EL (cell line): ENCODE results near the gene PYGM.

Experiments used
- DNase-seq: peaks from one replicate; pipeline ENCODE4 v3.0.0-alpha.2; 2016

The PYGM gene

DNA sequence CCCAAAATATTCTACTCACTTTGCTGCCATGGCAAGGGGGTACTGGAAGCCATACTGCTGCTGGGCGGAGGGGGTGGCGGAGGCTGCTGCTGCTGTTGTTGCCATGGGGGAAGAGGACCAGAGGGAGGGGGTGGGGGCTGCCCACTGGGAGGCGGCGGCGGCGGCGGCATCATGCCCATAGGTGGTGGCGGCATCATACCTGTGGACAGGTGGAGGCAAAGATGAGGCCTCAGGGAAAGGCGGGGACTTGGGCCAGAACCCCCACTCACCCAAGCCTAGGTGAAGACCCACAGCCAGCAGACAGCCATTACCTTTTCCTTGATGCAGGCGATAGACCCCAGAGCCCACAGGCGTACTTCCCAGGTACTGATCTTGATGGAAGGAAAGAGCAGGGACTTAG lies 7.1 kb upstream of the PYGM start:
- DNase-seq, result no peak

DNA sequence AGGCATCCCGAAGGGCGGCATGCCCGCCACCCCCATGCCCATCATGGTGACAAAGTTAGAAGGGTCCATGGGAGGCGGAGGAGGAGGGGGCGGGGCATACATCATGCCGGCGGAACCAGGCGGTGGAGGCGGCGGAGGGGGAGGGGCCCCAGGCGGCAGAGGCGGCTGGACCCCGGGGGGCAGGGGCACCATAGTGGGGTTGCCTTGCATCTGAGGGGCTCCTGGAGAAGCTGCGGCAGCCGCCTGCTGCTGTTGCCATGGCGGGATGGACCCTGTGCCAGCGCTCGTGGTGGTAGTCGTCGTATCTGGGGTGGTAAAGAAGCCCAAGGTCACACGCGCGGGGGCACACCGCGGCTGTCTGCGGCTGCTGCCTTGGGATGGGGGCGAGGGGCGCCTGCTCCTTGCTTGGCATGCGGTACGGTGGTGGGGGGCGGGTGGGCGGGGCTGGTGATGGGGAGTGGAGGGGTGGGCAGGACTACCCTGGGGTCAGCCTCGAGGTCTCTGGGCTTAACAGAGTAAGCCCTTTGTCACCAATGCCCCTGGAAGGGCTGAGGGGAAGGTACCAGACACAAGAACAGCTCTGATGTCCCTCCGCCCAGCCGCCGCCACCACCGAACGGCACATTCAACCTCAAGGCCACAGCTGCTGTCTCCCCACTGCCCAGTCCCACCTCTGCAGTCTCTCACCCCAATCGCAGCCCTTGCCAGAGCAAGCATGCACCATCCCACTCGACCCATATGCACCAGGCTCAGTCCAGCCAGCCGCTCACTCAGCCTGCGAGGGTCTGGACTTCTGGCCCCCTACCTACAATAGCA lies 6.3 kb upstream of the PYGM start:
- DNase-seq, result no peak

DNA sequence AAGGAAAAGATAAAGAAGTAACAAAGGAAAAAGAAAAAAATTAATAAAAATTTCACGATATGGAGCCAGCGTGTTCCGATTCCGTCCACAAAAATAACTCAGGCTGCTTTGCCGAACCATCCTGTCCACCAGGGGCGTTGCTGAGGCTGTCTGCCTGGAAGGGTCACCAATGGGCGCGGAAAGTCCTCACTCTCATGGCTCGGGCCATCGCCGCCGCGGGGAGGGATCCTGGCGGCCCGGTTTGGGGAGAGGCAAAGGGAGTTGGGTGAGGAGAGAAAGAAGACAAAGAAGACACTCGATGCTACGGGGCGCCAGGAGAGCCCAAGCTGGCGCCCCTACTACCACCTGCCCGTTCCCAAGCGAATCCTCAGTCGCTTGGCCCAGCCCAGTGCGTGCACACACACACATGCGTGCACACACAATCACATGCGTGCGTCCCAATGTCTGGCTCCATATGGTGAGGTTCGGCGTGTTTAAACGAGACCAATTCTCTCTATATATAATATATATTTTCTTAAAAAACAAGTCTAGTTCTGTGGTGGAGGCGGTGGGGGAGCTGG lies 5.6 kb upstream of the PYGM start:
- DNase-seq, result no peak

DNA sequence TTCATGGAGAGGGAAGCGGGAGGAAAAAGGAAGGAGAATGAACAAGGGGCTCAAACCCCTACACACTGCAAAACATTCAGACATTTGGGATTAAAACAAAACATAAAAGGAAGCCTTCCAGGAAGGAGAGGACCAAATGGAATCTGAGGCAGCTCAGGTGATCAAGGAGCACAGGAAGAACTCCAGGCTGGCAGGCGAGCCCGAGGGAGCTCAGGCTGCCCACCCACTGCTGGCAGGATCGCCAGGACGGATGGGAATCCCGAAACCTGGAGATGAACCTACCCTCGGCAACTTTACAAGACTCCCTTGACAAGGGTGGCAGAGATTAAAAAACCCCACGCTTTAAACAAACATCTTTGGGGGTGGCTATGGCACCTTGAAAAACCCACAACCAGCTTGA lies 5.0 kb upstream of the PYGM start:
- DNase-seq, result no peak

DNA sequence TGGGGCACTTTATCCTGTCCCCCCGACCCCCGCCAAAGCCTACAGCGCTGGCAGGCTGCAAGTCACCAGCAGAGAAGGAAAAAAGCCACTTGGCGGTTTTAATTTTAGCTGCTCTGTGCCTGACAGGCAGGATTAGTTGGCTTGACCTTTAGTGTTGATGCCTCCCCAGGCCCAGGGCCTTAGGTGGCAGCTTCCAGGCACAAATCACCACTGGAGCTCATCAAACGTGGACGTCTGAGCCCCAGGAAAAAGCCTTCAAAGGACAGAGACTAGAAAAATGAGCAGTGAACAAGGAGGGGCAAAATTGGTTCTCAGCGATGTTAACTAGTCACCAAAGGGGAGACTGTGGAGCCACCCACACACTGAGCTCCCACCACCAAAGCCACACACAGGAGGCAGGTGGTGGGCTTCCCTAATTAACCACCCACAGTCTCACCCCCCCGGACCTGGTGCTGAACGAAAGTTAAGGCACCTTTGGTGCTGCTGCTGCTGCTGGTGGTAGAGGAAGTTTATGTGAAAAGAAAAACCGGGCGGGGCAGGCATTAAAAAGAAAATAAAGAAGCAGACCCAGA lies 4.4 kb upstream of the PYGM start:
- DNase-seq, result no peak

DNA sequence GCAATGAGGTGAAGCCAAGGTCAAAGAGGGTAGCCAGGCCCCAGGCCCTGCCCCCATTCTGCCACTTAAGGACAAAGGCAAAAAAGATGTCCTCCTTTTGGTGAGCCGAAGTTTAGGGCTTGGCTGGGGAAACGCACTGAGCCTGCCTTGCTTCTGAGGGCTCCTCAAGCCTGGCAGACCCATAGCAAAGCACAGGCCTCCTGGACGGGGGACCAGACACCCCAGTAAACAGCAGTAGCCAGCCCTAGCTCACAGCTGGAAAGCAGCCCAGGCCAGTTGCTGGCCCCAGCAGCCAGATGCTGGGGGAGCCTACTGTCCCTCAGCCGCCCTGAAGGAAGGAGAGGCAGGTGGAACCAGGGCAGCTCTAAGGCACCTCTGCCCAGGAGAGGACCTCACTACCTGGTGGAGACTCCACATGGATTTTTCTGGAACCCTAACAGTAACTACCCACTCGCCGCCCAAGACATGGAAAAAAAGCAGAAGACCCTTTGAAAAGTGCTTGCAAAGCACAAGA lies 3.8 kb upstream of the PYGM start:
- DNase-seq, result no peak

DNA sequence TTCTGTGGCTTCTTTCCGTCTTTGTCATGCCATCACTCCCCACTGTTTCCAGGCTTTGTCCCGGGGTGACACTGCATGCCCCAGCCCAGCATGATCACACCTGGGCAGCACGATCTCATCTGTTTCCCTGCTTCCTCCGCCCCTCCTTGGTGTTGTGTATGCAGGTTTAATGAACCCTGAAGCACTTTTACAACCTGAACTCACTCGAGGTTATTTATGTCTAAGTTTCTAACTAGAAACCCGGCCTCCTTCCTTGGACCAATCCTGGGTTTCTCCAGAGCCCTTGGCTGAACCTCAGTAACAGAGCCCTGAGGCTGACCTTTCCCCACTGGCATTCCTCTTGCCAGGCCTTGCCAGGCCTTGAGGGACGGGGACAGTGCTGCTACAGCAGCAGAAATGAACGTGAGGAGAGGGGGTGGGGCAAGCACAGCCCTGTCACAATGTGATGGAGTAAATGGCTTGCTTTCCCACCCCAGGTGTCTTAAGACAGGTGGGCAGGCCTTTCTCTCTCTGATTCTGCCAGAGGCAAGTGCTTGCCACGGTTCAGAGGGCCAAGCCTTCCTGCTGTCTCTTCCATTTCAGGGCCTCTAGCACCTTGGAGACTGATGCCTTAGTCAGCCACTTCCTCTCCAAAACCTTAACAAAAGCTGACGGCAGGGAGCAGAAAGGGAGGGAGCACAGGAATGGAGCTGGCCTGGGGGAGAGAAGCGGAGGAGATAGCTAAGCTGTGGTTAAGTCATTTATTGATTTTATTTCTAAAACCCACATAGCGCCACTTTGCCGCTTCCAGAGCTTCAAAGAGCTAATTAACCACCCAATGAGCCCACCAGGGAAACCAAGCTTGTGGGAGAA lies 3.1 kb upstream of the PYGM start:
- peak; percentile 62 for DNase-seq

DNA sequence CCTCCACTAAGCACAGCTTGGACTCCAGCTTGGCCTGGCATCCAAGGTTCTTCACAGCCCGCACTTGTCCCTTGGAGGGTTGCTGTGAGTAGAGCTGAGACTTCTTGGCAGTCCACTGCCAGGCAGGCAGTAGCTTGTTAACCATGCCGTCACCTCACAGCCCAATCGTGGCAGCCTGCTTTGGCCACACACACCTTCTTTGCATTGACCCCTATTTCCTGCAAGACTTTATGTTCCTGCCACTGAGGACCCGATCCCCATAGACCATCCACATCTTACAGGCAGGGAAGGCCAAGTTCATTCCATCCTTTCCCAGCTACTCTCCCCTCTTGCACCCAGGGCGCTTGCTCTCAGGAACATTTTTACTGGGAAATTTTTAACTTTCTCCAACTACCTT lies 2.5 kb upstream of the PYGM start:
- DNase-seq, result no peak

DNA sequence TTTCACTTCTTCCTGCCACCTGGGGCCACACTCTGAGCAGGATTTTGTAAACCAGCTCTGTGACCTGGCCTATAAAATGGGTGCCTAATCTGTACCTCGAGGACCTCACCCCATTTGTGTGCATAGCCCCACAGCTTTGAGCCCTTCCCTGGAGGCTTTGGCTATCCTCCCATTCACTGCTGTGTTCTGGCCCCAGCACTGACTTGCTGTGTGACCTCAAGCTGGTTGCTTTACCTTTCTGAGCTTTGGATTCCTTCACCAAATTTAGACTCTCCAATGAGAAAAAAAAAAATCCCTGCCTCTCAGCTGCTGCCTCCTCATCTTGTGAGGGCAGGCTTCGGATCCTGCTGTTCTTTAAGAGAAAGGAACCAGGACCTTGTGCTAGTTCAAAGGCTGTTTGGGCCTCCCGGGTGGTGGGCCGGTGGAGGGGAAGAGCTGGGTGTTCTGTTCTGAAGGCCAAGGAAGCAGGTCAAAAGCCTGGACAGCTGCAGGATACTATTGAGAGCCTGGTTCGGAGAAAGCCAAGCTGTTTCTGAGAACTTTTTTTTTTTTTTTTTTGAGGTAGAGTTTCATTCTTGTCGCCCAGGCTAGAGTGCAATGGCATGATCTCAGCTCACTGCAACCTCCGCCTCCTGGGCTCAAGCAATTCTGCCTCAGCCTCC lies 1.1 kb upstream of the PYGM start:
- no peak for DNase-seq

DNA sequence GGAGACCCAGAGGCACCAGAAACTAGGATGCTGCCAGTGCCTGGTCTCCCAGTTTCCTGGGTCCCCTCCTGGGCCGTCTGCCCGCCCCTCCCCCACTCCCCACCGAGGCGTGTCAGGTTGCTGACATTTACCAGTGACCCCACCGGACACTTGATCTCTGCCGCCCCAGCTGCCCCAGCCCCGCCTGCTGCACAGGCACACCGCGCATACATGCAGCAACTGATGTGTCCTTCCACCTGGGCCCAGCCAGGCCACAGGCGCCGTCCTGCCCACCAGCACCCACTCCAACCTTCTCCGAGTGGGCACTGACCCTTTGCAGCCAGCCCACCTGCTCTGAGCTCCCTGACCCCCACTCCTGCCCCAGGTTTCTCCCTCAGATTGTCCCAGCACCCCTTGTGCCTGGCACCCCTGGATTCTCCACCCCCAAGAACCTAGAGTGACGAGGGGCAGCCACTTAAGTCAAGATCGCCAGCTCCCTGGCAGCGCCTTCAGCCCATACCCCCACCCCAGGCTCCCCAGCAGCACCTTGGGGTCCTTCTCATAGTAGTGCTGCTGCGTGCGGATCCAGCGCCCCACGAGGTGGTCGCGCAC lies 548 bp downstream of the PYGM start:
- DNase-seq, result no peak

DNA sequence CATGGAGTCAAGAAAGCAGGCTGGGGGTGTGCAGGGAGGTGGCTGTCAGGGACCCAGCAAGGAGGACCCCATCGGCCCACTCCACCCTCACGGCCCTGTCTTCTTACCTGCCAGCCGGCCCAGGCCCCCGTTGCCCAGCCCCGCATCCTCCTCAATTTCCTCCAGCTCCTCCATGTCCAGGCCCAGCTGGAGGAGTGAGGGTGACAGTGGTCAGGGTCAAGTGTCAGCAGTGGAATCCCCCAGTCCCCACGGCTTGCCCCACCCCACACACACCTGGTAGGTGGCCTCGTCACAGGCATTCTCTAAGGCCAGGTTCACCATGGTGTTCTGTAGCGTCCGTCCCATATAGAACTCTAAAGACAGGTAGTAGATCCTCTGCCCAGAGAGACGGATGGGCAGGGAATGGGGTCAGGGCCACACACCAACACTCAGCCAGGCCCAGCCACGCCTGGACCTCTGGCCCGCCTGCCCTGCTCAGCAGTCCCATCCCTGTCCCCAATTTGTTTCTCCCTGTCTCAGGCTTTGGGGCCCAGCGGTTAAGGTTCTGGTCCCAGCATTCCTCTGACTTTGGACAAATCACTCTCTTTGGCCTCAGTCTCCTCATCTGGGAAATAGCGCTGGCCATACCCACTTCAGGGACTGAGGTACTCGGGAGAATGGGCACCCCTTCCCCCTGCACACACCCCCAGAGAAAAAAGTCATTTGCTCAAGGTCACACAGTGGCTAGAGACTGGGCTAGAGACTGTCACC lies 1.3 kb downstream of the PYGM start:
- DNase-seq, result no peak

DNA sequence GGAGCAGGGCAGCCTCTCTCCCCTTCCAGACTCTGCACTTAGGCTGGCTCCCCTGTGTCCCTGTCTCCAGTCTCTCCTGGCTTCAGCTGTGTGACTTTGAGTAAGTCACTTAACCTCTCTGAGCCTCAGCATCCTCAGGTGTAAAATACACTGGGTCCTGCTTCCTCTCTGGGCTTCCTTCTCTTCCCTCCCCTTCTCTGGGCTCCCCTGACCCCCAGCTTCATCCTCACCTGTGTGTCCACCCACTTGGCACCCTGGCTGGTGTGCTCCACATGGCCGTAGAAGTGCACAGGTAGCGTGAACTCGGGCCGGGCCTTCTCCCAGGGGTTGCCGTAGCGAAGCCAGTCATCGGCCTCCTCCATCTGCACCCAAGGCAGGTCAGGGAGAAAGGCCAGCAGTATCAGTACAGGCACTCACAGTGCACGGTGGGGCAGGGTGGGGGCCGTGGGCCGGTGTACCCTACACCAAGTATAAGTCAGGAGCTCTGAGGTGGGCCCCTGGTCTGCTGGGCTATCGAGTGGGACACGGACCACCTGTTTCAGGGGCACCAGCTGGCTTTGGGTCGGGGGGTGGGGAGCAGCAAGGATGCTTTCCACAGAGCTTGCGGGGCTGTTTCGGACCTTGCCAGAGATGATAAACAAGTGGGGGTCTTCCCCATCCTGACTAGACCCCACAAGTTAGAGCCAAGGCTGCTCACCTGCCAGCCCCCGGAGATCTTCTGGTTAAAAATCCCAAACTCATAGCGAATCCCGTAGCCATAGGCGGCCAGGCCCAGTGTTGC lies 2.0 kb downstream of the PYGM start:
- DNase-seq, result no peak

DNA sequence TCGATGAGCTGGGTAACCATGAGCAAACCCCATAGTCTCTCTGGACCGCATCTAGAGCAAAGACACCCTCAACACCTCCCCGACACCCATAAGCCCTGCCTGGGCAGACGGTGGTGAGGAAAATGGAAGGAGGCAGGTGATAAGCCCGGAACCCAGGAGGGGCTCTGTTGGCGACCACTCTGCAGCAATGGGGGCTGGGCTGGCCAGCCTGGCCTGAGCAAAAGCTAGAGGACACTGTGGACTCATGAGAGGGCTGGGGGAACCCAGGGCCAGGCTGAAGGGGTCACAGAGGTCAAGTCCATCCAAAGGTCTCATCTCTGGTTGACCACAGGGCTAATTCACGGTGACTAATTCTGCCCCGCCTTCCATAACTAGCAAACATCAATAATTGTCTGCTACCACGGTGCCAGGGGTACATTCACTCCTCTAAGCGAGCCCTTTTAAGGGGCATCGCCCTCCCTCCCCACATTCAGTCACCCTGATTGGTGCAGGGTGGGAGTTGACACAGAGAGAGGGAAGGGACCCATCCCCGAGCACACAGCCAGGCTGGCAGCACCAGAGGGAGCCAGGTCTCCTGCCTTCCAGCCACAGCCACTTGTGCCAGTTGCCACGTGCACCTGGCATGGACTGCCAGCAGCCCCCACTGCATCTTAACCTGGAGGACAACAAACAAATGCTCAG lies 4.0 kb downstream of the PYGM start:
- DNase-seq, result no peak

DNA sequence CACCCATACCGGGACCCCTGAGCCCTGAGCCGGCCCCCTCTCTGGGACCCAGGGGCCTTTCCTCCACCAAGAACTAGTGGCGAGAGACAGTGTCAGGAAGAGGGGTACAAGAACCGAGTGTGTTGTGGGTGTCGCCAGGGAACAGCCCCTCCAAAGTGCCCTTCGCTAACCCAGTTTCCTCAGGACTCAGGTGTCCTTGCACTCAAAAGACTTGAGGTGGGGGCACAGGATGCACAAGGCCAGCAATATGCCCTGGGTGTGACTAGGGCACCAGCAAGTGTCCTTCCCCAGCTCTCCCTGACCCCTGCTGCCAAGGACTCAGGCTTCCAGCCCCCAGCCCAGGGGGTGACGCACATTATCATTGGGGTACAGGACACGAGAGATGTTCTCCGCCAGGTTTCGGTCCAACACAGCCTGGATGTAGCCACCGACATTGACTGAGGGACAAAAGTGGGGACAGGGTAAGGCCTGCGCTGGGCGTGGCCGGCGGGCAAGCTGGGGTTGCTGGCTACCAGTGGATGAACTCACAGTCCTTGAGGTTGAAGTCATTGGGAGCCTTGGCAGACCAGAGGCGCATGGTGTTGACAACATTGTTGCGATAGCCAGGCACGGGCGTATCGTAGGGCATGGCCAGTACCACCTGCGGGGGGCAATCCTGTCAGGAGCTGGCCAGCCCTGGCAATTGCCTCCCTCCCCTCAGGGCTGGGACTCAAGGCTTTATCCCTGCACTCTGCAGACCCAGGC lies 4.7 kb downstream of the PYGM start:
- DNase-seq, result no peak

DNA sequence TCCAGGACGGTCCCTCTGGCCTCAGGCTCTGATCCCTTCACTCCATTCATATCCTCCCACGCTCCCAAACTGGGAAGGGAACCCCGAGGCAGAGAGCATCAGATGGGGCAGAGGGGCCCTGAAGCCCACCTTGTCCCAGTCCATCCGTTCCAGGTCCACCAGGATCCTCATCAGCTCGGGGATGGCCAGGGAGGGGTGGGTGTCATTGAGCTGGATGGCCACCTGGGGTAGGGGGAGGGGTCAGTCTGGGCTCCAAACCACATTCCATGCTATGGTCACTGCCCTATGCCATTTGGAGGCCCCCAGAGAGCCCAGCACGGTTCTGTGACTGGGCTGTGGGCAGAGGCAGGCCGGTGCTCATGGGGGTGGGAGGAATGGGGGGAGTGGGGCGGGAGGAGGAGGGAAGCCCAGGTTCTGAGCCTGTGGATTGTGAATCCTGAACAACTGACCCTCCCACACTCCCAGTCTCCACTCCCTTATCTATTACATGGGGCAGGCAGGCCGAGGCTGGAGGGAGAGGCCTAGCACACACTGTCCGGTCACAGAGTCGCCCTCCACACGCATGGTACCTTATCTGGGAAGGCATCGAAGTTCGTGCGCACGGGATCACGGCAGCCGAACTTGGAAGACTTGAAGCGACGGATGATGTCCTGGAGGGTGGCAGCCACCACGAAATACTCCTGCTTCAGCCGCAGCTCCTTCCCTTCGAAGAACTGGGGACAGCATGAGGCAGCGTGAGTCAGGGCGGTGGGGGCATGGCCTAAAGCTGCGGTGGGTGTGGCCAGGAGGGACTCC lies 5.5 kb downstream of the PYGM start:
- DNase-seq, result no peak

DNA sequence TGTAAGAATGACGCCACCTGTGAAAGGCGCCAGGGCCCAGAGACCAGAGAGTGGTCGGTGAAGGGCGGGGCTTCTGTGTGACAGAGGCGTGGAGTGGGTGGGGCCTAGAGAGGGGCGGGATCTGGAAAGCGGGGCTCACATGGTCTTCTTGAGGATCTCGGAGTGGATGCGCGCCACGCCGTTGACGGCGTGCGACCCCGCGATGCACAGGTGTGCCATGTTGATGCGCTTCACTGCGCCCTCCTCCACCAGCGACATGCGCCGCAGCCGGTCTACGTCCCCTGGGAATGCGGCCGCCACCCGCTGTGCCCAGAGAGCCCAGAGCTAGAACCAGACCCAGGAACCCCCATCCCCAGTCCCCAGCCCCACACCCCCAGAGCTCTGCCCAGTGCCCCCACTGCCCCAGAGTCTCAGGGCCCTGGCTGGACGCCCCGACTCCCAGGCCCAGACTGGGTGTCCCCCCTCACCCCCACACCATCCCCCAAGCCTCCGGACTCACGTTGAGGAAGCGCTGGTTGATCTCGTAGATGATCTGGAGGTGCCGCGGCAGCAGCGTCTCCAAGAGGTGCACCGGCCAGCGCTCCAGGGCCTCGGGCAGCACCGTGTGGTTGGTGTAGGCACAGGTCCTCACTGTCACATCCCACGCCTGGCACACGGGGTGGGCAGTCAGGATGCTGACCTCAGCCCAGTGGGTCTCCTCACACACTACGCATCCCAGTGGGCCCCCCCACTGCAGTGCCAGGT lies 6.2 kb downstream of the PYGM start:
- no peak for DNase-seq

DNA sequence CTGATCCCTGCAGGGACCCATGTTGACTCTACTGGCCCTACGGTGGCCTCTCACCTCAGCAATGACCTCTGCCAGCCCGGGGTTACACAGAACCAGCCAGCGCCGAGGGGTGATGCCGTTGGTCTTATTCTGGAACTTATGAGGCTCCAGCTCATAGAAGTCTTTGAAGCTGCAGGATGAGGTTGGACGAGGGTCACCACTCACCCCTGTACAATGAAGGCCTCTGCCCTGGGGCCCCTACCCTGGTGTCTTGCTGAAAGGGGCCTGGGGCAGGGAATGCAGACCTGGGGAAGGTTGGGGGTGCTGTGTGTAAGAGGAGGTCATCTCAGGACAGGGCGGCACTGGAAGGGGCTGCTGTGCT lies 6.8 kb downstream of the PYGM start:
- no peak for DNase-seq
